GM21423 (cell line): Measurements from ENCODE around the gene PCYT1B.
"Not testable (repeated sequence)": the region's sequence is repeated elsewhere in the genome, so short reads cannot be mapped to it uniquely, and the experiment has no call there.

Experiments used
- ATAC-seq: cut with Tn5 transposase; IDR thresholded peaks from one replicate; pipeline ENCODE4 v1.9.1; 2021; ENCODE audit warnings: mild to moderate bottlenecking, moderate library complexity; ENCODE audit not compliant: unreplicated experiment

PCYT1B gene

DNA sequence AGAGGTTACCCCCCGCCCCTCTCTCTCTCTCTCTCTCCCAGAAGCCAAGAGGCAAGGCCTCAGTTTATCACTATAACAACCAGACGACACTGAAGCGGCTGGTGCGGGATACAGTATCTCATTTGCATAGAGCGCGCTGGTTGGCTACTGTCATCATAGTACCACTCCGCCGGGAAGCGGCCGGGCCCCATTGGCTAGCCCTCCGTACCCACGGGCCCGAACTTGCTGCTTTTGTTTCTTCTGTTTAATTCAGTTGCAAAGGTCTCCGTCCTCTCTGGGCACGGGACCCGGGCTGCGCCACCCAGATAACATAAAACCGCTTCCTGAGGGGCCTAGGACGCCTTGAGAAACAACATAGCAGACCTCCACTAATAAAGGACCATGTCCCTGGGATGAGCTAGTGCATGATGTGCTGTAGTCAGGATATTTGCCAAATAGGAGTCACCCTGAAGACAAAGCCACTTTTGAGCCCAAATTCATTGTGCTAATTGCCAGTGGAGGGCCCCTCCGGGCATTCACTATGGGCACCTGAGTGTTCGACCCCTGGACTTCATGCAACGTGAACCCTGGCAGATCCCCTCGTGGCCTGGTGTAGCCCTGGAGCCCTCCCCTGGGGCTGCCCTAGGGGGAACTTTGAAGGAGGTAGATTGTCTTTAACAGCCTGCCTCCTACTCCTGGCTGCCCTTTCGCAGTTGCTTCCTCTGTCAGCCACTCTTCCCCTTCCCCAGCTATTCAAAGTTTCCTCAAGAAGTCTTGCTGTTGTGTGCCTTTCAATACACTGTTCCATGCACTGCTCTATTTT, at the start of gene PCYT1B:
TSS of gene PCYT1B (minus strand) at position 91 of the 802 bp plus-strand sequence. CDS start 242 bp downstream, outside the sequence.
- ATAC-seq, result peak; percentile 84

DNA sequence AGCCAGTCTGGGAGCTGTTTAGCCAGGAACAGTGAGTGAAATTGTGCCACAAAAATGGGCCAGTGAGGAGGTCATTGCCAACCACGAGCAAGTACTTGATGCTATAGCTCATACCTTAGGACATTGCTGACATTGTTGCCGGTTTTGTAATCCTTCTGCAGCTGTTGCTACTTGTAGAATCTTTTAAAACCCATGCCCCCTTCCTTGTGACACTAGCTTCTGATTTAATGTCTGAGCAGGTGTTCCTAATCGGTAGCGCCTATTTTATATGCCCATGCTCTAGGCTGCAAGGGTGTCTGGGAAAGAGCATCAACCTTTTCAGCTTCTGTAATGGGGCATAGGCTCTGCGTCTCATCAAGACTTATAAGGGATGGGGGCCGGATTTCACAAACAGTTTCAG, 49.1 kb upstream of the PCYT1B start:
- no peak for ATAC-seq

DNA sequence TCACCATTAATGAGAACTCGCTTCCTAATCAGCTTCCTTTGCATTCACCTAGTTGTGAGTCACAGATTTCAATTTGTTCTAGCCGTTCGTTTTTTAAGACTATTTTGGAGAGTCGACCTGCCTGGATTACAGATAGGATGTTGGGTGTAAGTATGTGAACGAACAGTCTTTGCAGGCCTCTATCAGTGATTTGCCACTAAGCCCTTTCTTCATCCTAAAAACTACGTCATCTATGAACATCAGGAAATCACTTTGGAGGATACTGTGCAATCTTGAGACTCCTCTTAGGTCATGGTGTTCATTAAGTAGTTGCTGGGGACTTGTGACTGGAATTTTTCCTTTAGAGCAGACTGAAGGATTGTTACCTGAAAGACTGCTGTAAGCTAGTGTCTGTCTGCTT, 47.7 kb upstream of the PCYT1B start:
- no peak for ATAC-seq

DNA sequence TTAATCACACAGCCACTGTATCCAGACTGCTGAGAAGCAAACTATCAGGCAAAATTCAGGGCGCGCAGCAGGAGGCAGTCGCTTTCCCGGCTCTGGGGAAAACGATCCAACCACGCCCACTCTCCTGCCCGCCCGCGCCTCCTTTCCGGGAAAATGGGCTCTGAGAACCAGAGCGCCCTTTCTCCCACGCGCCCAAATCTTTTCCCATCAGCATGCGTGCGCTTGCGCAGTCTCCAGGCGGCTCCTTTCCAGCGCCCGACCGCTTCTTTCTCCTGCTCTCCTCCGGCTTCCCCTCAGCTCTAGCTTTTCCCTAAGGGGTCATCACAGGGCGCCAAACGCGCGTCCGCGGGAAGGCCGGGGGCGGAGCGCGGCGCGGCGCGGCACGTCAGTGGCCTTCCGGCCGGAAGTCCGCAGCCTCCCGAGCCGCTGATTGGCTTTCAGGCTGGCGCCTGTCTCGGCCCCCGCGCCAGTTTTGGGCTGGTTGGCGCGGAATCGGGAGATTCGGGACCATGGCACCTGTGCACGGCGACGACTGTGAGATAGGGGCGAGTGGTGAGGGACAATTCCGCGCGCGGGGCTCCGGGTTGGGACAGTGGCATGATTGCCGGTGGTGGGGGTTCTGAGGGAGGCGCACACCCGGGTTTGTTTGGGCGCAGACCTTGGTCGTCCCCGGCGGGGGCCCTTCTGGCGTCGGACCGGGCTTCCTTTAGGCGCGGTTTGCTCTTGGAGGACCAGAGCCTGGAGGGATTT, 46.5 kb upstream of the PCYT1B start, which contains the start of gene POLA1:
TSS of gene POLA1 (plus strand) at position 466 of the 750 bp plus-strand sequence. CDS start at position 510, 44 bp downstream.
- peak; percentile 96 for ATAC-seq

DNA sequence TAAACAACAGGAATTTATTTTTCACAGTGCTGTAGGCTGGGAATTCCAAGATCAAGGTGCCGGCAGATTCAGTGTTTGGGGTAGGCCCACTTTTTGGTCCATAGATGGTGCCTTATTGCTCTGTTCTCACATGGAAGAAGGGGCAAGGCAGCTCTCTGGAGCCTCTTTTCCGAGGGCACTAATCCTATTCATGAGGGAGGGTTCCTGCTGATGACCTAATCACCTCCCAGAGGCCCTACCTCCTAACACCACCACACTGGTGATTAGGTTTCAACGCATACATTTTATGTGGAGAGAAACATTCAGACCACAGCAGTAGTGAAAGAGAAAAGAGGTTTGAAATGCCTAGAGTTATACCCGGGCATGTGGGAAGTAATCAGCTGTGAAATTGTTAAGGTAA, 45.2 kb upstream of the PCYT1B start:
- no peak for ATAC-seq

DNA sequence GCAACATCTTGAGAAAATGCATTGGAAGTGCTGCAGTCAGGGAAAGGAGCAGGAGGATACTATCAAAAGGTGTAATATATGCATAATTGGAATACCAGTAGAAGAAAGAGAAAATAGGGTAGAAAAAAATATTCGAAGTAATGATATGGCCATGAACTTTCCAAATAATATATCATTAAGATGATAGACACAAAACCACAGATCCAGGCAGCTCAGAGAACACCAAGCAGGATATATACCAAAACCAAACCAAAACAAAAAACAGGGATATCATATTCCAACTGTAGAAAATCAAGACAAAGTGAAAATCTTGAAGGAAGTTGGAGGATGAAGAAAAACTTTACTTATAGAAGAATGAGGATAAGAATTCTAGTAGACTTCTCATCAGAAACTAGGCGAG, 36.9 kb upstream of the PCYT1B start:
- no peak for ATAC-seq

DNA sequence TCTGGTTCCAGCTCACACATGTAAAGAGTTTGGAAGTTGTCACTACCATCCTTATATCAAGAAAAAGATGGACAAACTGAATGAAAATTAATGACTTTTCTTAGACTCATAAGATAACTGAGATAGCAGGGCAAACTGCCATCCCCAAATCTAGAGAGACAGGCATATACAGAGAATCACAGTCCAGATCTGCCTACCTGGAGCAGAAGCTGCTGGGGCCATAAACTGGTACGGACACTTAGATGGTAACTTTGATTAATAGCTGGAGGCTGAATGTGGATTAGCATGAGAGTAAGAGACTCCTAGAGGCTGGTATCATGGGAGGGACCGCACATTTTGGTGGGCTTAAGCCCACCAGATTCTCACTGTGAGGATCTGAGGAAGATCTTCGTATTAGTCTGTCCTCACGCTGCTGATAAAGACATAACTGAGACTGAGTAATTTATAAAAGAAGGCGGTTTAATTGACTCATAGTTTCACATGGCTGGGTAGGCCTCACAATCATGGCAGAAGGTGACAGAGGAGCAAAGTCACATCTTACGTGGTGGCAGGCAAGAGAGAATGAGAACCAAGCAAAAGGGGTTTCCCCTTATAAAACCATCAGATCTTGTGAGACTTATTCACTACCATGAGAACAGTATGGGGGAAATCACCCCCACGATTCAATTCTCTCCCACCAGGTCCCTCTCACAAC, 35.7 kb upstream of the PCYT1B start:
- no peak for ATAC-seq

DNA sequence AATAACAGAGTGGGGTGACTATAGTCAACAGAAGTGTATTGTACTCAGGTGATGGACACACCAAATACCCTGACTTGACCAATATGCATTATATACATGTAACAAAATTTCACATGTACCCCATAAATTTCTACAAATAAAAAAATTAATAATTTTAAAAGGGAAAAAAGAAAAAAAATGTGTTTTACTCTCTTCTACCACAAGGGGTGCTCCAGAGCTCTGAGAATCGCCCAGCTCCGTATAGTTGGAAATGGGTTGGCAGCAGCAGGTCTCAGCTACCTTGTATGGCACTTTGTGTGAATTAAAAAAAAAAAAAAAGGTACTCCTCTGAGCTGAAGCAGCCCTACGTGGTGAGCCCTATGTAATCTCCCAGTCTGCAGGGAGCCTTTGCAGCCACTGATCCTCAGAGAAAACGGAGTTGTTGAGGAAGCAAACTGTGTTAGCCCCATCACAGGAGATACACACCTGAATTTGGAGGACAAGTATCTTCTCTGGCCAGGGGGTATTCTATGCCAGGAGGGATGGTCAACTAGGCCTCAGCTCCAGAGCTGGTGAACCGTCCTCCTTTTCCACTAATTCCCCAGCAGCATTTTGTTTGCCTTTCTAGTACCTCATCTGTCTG, 29.4 kb upstream of the PCYT1B start:
- ATAC-seq, result no peak

DNA sequence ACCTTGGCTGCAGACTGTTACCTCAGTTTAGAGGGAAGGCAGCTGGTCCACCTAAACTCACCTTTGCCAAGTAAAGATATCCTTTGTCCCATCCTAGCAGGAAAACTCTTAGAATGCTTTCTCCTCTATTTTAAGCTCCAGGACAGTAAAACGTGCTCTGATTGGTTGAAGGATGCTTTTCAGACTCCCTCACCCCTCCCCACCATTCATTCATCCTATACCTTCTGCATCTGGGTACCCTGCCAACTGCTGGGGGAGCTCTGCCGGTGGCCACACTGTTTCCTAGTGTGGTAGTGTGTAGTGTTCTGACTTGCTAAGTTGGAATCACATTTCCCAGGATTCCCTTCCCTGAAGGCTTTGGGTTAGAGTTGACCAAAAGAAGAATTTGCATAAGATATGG, 26.3 kb upstream of the PCYT1B start:
- ATAC-seq, result no peak

DNA sequence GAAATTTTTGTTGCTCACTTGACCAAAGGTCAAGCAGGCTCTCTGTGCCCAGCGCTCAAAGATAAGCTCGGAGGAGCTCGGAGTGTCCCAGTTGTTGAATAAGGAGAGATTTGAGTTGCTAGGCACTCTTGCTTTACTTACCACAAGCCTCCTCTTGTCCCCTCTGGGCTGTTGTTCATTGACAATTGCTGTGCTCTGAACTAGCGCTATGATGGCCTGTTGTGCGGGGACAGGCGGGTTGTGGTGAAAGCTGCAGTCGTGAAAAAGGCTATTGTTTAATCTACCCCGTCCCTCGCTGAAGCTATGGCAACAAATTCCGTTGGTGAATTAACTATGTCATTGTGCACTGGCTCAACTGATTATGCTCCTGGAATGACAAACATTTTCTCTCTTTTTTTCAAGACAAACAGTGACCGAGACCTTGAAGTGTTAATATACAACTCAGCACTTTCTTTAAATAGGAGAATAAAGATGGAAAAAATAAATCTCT, 25.6 kb upstream of the PCYT1B start:
- ATAC-seq, result no peak

DNA sequence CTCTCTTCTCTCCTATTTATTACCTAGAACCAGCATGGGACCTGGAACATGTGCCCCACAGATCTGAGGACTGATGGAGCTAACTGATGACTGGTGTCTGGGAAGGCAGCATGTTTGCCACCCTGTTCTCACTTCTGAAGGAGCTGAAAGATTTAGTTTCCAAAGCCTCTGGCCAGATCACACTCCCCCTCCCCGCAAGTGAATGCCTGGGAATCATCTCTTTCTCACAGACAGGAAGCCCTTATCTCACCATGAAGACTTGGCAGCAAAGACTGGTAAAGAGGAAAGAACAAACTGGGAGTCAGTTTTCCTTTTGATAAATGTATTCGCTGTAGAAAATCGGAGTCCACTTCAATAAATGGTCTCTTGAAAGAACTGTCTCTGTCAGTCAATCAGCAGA, 21.0 kb upstream of the PCYT1B start:
- no peak for ATAC-seq

DNA sequence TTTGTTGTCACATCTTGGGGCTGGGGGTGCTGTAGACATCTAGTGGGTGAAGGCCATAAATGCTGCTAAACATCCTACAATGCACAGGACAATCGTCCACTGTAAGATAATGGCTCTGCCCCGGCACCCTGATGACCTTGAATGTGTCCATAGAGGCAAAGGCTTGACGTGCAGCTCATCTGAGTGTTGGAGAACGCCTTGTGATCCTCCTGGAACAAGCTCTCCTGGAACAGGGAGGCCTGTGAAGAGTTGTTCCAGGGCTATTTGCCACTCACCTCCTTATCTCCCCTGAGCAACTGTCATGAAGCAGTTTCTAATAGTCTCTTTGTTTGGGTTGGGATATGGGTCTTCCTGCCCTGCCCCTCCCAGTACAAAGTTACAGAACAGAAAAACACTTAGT, 15.2 kb upstream of the PCYT1B start:
- ATAC-seq, result no peak

DNA sequence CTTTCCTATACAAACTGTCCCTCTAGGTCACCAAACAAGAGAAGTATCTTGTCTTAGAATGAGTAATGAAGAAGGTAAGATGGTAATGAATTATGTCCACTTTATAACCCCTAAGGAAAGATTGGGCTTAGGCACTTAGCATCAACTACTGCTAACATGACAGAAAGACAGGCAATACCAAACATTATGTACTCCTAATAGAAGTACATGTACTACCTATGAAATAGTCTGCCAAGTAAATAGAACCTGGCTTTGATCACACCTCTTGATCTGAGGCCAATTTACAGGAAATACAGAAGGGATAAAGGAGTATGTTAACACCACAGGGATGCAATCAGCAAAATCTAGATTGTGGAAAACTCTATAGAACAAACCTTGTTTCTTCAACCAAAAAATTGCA, 14.1 kb upstream of the PCYT1B start:
- no peak for ATAC-seq

DNA sequence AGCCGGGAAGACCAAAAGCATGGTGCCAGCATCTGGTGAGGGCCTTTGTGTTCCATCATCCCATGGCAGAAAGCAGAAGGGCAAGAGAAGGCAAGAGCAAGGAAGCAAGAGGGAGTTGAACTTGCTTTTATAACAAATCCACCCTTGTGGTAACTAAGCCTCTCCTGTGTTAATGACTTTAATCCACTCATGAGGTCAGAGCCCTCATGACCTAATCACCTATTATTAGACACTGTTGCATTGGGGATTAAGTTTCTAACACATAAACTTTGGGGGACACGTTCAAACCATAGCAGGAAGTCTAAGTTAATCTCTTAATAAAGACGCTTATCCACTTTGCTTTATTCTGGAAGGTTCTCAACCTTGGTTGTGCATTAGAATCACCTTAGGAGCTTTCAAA, 12.5 kb upstream of the PCYT1B start:
- ATAC-seq, result no peak

DNA sequence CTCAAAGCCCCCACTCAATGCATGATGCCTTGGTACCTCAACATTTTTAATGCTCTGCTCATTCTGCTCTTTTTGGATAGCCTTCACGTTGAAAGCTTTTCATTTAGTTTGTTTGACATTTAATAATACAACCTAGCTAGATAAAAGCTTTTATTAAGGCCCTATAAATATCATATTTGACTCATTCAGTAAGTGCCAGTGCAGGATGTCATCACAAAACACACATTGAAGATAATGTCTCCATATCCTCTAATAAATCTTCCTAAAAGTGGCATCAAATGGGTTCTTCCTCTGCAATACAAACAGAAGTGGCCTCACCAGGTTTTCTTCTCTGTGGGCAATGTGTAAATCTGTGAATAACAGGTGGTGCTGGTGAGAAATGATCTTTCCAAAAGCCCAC, 12.0 kb upstream of the PCYT1B start:
- ATAC-seq, result no peak

DNA sequence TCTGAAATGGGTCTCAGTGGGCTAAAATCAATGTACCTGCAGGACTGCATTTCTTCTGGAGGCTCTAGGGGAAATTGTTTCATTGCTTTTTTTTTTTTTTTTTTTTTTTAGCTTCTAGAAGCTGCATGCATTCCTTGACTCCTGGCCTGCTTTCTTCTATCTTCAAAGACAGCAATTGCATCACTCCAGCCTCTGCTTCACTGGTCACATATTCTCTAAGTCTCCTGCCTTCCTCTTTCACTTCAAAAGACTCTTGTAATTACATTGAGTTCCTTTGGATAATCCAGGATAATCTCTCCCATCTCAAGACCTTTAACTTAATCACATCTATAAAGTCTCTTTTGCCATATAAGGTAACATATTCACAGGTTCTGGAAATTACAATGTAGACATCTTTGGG, 11.3 kb upstream of the PCYT1B start:
- ATAC-seq, result no peak

DNA sequence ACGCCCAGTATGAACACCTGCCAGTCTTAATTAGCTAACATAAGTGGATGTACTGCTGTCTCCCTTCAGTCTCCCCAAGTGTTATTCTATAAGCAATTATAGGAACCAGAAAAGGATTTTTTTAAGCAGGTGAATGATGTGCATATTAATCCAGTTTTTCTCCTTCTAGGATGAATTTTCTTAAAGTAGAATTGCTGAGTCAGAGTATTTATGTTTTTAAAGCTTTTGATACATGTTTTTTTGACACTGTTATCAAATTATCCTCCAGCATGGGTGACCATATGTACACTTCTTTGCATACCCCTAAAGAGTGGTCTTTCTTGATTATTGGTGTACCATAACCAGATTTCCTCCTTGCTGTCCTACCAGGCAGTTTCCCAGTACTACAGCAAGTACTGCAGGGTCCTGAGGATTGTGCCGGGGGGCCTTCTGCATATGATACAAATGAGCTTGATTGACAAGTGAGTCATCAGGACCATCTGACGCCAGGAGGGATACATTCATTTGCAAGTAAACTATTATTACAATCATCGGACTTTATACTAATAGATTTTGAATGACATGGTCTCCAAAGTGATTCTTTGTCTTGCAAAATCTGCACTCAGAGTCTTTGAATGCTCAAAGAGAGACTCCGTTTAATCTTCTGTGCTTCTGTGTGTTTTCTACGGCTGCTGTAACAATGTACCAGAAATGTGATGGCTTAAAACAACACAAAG, 10.7 kb upstream of the PCYT1B start:
- ATAC-seq, result no peak

DNA sequence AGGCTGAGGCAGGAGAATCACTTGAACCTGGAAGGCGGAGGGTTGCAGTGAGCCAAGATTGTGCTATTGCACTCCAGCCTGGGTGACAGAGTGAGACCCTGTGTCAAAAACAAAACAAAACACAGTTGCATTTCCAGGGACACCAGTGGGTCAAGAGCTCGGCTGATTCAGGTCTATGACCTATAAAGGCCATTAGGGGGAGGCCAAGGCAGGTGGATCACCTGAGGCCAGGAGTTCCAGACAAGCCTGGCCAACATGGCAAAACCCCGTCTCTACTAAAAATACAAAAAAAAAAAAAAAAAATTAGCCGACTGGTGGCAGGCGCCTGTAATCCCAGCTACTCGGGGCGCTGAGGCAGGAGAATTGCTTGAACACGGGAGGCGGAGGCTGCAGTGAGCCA, 8.5 kb upstream of the PCYT1B start:
- not testable (repeated sequence) for ATAC-seq

DNA sequence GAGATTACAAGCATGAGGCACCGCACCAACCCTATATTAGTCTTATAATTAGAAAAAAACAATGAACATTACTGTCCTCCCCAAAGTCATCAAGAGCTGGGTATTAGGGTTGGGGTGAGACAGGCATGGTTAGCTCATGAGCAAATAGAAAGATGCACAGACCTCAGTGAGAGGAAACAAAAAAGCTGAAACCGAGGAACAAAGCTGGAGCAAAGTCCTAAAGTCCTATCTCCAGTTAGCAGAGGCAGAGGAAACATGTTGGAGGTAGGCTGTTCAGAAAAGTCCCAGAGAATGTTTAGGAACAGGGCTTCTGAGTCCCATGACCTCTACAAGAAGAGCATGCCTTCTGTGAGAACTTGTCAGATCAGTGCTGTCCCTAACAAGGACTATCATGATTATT, 4.6 kb upstream of the PCYT1B start:
- no peak for ATAC-seq

DNA sequence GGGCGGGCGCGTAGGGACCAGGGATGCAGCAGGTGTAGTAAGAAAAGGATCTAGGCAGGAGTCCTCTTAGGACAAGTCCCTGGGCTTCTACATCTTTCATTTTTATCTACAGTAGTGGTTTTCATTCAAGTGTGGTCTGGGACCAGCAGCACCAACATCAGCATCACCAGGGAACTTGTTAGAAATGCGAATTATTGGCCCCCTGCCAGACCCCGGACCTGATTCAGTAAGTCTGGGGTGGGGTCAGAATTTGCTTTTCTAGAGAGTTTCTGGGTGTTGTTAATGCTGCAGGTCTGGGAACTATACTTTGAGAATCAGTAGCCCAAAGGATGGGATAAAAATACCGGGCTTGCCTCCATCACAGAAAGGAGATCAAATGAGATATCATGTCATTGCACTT, 1.3 kb upstream of the PCYT1B start:
- no peak for ATAC-seq
